ENCODE data around the gene NTN5. TPM values are rescaled to one million over a fixed set of nuclear protein-coding genes. Genes with fewer than 3 reads are reported as not detected.

The NTN5 gene
- total and polyA plus RNA-seq, 9 of the 15 experiments (the other 6 are each of a cell fraction or from before 2014, with no cell fraction given): not detected

- no peak for TF ChIP-seq ZNF407 (IDR thresholded peaks at IDR 0.05; ENCODE audit: low read depth)
- no peak for TF ChIP-seq ZNF354B (CRISPR knock-in tag; IDR thresholded peaks at IDR 0.05)
- no peak for TF ChIP-seq DEAF1 (CRISPR knock-in tag; IDR thresholded peaks at IDR 0.05)
- TF ChIP-seq CBX3 (IDR thresholded peaks at IDR 0.05; ENCODE audit: borderline replicate concordance in 1 of 2, low read length in 2 of 2): no peak
- no peak for TF ChIP-seq EWSR1 (IDR thresholded peaks at IDR 0.05; ENCODE audit: borderline replicate concordance, low read depth, partially characterized antibody)
- TF ChIP-seq CEBPZ (IDR thresholded peaks at IDR 0.05; ENCODE audit: borderline replicate concordance, low read depth, low read length): no peak; the same call in 1 of the 2 replicates
- no peak for TF ChIP-seq KHSRP (IDR thresholded peaks at IDR 0.05)
- no peak for TF ChIP-seq TGIF2 (CRISPR knock-in tag; IDR thresholded peaks at IDR 0.05)
- TF ChIP-seq GABPA (tag; conservative IDR thresholded peaks at IDR 0.05; ENCODE audit: low read depth): no peak
- TF ChIP-seq PATZ1 (CRISPR knock-in tag; IDR thresholded peaks at IDR 0.05; ENCODE audit: borderline replicate concordance): no peak
Observed at GRCh38 chr19:48713864-48714755, 41.3 kb upstream of the NTN5 start (continued).
